Activated CD8-positive, alpha-beta memory T cell treated with anti-CD3 and anti-CD28 coated beads for 48 hours (primary cell): ENCODE measurements around the gene CORIN.

Source experiments
- DNase-seq, 3 experiments: peaks; one replicate each; pipeline ENCODE4 v3.0.0-alpha.2; 2020; ENCODE audit warnings: low read depth in 2 of 3, low spot score in 2 of 3

The CORIN gene

GRCh38 chr4:47647544-47647943, 190.3 kb downstream of the CORIN start:
- DNase-seq, result no peak

- DNase-seq, result no peak
These were observed 190.8 kb downstream of the CORIN start for GRCh38 chr4:47647029-47647428.

GRCh38 chr4:47646372-47646771, 191.5 kb downstream of the CORIN start:
- no peak for DNase-seq

GRCh38 chr4:47643845-47644244, 194.0 kb downstream of the CORIN start:
- DNase-seq, result no peak

GRCh38 chr4:47642985-47643760, 194.7 kb downstream of the CORIN start:
- no peak for DNase-seq

- DNase-seq, result no peak
These were observed 195.6 kb downstream of the CORIN start for GRCh38 chr4:47642191-47642830.

- DNase-seq, result no peak
These were observed 196.1 kb downstream of the CORIN start for GRCh38 chr4:47641755-47642154.

- no peak for DNase-seq
These were observed 197.0 kb downstream of the CORIN start for GRCh38 chr4:47640911-47641310.

- DNase-seq, result no peak
These were observed 198.3 kb downstream of the CORIN start for GRCh38 chr4:47639531-47639930.

- no peak for DNase-seq
These were observed 206.7 kb downstream of the CORIN start for GRCh38 chr4:47631161-47631560.

GRCh38 chr4:47624031-47624441, 213.8 kb downstream of the CORIN start:
- DNase-seq, result no peak

GRCh38 chr4:47621181-47621580, 216.7 kb downstream of the CORIN start:
- DNase-seq, result no peak

GRCh38 chr4:47619691-47620090, 218.2 kb downstream of the CORIN start:
- DNase-seq, result no peak

GRCh38 chr4:47617607-47618006, 220.3 kb downstream of the CORIN start:
- no peak for DNase-seq

- DNase-seq, result no peak
These were observed 222.5 kb downstream of the CORIN start for GRCh38 chr4:47615385-47615784.

- DNase-seq, result no peak
These were observed 225.5 kb downstream of the CORIN start for GRCh38 chr4:47612116-47613023.

GRCh38 chr4:47606482-47606881, 231.4 kb downstream of the CORIN start:
- no peak for DNase-seq

GRCh38 chr4:47598896-47599295, 239.0 kb downstream of the CORIN start:
- DNase-seq, result no peak

GRCh38 chr4:47598320-47598719, 239.5 kb downstream of the CORIN start:
- no peak for DNase-seq

- DNase-seq, result no peak
These were observed 240.2 kb downstream of the CORIN start for GRCh38 chr4:47597696-47598095.

GRCh38 chr4:47590325-47590724, 247.5 kb downstream of the CORIN start:
- no peak for DNase-seq

GRCh38 chr4:47579235-47579634, 258.6 kb downstream of the CORIN start:
- DNase-seq, result no peak
